HG03439 (cell line): ENCODE measurements around the gene C2orf72.
"Not testable (repeated sequence)": the region's sequence is repeated elsewhere in the genome, so short reads cannot be mapped to it uniquely, and the experiment has no call there.

Experiments
- ATAC-seq: cut with Tn5 transposase; IDR thresholded peaks from one replicate; pipeline ENCODE4 v1.9.1; 2021; ENCODE audit warnings: mild to moderate bottlenecking, moderate library complexity; ENCODE audit not compliant: unreplicated experiment

The C2orf72 gene

GRCh38 chr2:231037202-231037730 lies at the start of gene C2orf72:
TSS of gene C2orf72 (plus strand) at chr2:231037523. CDS start at chr2:231037566, 43 bp downstream.
- ATAC-seq, result no peak

- ATAC-seq, result no peak
Observed at GRCh38 chr2:230989731-230990130, 47.6 kb upstream of the C2orf72 start.

GRCh38 chr2:230990131-230990898 lies 47.0 kb upstream of the C2orf72 start:
- no peak for ATAC-seq

GRCh38 chr2:230990899-230991150 lies 46.5 kb upstream of the C2orf72 start:
- no peak for ATAC-seq

GRCh38 chr2:230991598-230991997 lies 45.7 kb upstream of the C2orf72 start:
- ATAC-seq, result no peak

- ATAC-seq, result no peak
Observed at GRCh38 chr2:230995821-230996220, 41.5 kb upstream of the C2orf72 start, which contains the start of gene SPATA3. TSS of gene SPATA3 (plus strand) at chr2:230996121. CDS start at chr2:230996234, 113 bp downstream.

- ATAC-seq, result no peak
Observed at GRCh38 chr2:230996661-230997060, 40.7 kb upstream of the C2orf72 start.

- ATAC-seq, result no peak
Observed at GRCh38 chr2:230998882-230999281, 38.4 kb upstream of the C2orf72 start.

- ATAC-seq, result no peak
Observed at GRCh38 chr2:230999477-230999876, 37.8 kb upstream of the C2orf72 start.

- ATAC-seq, result no peak
Observed at GRCh38 chr2:231000211-231000904, 37.0 kb upstream of the C2orf72 start.

- ATAC-seq, result no peak
Observed at GRCh38 chr2:231001036-231001435, 36.3 kb upstream of the C2orf72 start.

GRCh38 chr2:231001921-231002320 lies 35.4 kb upstream of the C2orf72 start:
- no peak for ATAC-seq

GRCh38 chr2:231002641-231003040 lies 34.7 kb upstream of the C2orf72 start:
- ATAC-seq, result no peak

GRCh38 chr2:231003186-231003585 lies 34.1 kb upstream of the C2orf72 start:
- ATAC-seq, result no peak

- ATAC-seq, result not testable (repeated sequence)
Observed at GRCh38 chr2:231004930-231005329, 32.4 kb upstream of the C2orf72 start.

GRCh38 chr2:231007286-231008098 lies 29.8 kb upstream of the C2orf72 start:
- ATAC-seq, result no peak

- no peak for ATAC-seq
Observed at GRCh38 chr2:231008131-231008530, 29.2 kb upstream of the C2orf72 start.

GRCh38 chr2:231009236-231009919 lies 27.9 kb upstream of the C2orf72 start:
- ATAC-seq, result no peak

GRCh38 chr2:231010201-231010730 lies 27.1 kb upstream of the C2orf72 start:
- no peak for ATAC-seq

GRCh38 chr2:231011526-231011925 lies 25.8 kb upstream of the C2orf72 start:
- no peak for ATAC-seq

- ATAC-seq, result no peak
Observed at GRCh38 chr2:231012463-231012862, 24.9 kb upstream of the C2orf72 start.
